Fibroblast of the aortic adventitia (primary cell): Measurements from ENCODE around the gene DCLK1. TPM values are rescaled to one million over a fixed set of nuclear protein-coding genes. Genes with fewer than 3 reads are reported as not detected.

Source experiments
- DNase-seq: peaks from one replicate; pipeline ENCODE4 v3.0.0-alpha.2; 2010; ENCODE audit warnings: low read depth
- H3K4me3 ChIP-seq: 2 replicates; pipeline ENCODE4 v1.5.1; 2011; ENCODE audit warnings: low read depth, mild to moderate bottlenecking, control low read depth, low read length, moderate library complexity
- CTCF ChIP-seq: IDR thresholded peaks from 2 replicates; pipeline ENCODE4 v1.5.1; 2011; ENCODE audit warnings: mild to moderate bottlenecking, low read length, control low read depth, inconsistent platforms; ENCODE audit not compliant: insufficient read depth
- total RNA-seq: library from RNA; depleted of rRNA; stranded (reverse); fragments of >200 nt; gene quantifications from 2 replicates; pipeline ENCODE4 v1.2.3, GENCODE V29; 2012; ENCODE audit warnings: low replicate concordance

Gene DCLK1
- total RNA-seq, 1 donor, result 80.0 TPM

GRCh38 chr13:35818633-35819067 is 312.5 kb downstream of the DCLK1 start:
- DNase-seq, result peak; percentile 74
- no peak overlapping the region for H3K4me3 ChIP-seq
- TF ChIP-seq CTCF, result peak; percentile 69

GRCh38 chr13:35817642-35818607 is 313.3 kb downstream of the DCLK1 start:
- no peak for TF ChIP-seq CTCF
- H3K4me3 ChIP-seq, result no peak overlapping the region
- peak; percentile 61 for DNase-seq

GRCh38 chr13:35814605-35815011 is 316.6 kb downstream of the DCLK1 start:
- TF ChIP-seq CTCF, result no peak
- no peak overlapping the region for H3K4me3 ChIP-seq
- no peak for DNase-seq

GRCh38 chr13:35812736-35813135 is 318.4 kb downstream of the DCLK1 start:
- no peak for DNase-seq
- TF ChIP-seq CTCF, result no peak
- H3K4me3 ChIP-seq, result no peak overlapping the region

GRCh38 chr13:35810321-35810720 is 320.9 kb downstream of the DCLK1 start:
- no peak overlapping the region for H3K4me3 ChIP-seq
- no peak for DNase-seq
- TF ChIP-seq CTCF, result no peak

- TF ChIP-seq CTCF, result no peak
- H3K4me3 ChIP-seq, result no peak overlapping the region
- DNase-seq, result no peak
These were observed 322.3 kb downstream of the DCLK1 start for GRCh38 chr13:35808846-35809245.
